GM23338 (cell line): ENCODE results near the gene UIMC1.

Source experiments
- CREB1 ChIP-seq: fragments of 250-450 bp; sonication (Bioruptor Pico); IDR thresholded peaks from 2 replicates; pipeline ENCODE4 v1.5.0; 2020; ENCODE audit warnings: low read depth, mild to moderate bottlenecking, moderate library complexity
- EZH2 ChIP-seq: fragments of 200-600 bp; sonication (generic); IDR thresholded peaks from one replicate; pipeline ENCODE4 v1.8.0; 2017; ENCODE audit warnings: antibody characterized with exemption, mild to moderate bottlenecking, low read depth; ENCODE audit not compliant: unreplicated experiment
- EZH2phosphoT487 ChIP-seq: fragments of 200-600 bp; sonication (generic); IDR thresholded peaks from one replicate; pipeline ENCODE4 v1.8.1; 2018; ENCODE audit warnings: antibody characterized with exemption; ENCODE audit not compliant: unreplicated experiment
- JUNB ChIP-seq: IDR thresholded peaks from one replicate; pipeline ENCODE4 v1.6.1; 2016; ENCODE audit warnings: antibody characterized with exemption; ENCODE audit not compliant: unreplicated experiment
- NANOG ChIP-seq: IDR thresholded peaks from 2 replicates; pipeline ENCODE4 v1.6.1; 2016; ENCODE audit warnings: antibody characterized with exemption, borderline replicate concordance
- POLR2AphosphoS5 ChIP-seq: IDR thresholded peaks from 2 replicates; pipeline ENCODE4 v1.6.1; 2016; ENCODE audit warnings: antibody characterized with exemption, low read depth
- STAT1 ChIP-seq: IDR thresholded peaks from one replicate; pipeline ENCODE4 v1.6.1; 2016; ENCODE audit warnings: antibody characterized with exemption; ENCODE audit not compliant: unreplicated experiment
- ZNF114 ChIP-seq: fragments of 250-450 bp; sonication (Bioruptor Pico); IDR thresholded peaks from 2 replicates; pipeline ENCODE4 v1.5.0; 2020; ENCODE audit warnings: mild to moderate bottlenecking, moderate library complexity
- ZNF331 ChIP-seq: fragments of 250-450 bp; sonication (Bioruptor Pico); IDR thresholded peaks from 2 replicates; pipeline ENCODE4 v1.5.0; 2020; ENCODE audit warnings: low read depth, mild to moderate bottlenecking, moderate library complexity
- TF ChIP-seq, protein P1 (sequence below): IDR thresholded peaks from one replicate; pipeline ENCODE4 v1.6.1; 2018; ENCODE audit warnings: antibody characterized with exemption; ENCODE audit not compliant: unreplicated experiment
- TF ChIP-seq, protein P2 (sequence below), 2 experiments: fragments of 200-600 bp in 1 of 2; sonication (generic) in 1 of 2; conservative IDR thresholded peaks; 2 replicates each; pipeline versions ENCODE4 v1.5.1 to v1.6.1; 2016 to 2017; ENCODE audit warnings: antibody characterized with exemption in 2 of 2, low read depth in 2 of 2, mild to moderate bottlenecking in 2 of 2, moderate library complexity in 1 of 2
- TF ChIP-seq, protein P3 (sequence below): fragments of 250-450 bp; sonication (Bioruptor Pico); IDR thresholded peaks from 2 replicates; pipeline ENCODE4 v1.5.0; 2020; ENCODE audit warnings: mild to moderate bottlenecking, moderate library complexity
- TF ChIP-seq, protein P4 (sequence below): IDR thresholded peaks from 2 replicates; pipeline ENCODE4 v1.6.1; 2016; ENCODE audit warnings: antibody characterized with exemption

- TF ChIP-seq, protein P1, sequence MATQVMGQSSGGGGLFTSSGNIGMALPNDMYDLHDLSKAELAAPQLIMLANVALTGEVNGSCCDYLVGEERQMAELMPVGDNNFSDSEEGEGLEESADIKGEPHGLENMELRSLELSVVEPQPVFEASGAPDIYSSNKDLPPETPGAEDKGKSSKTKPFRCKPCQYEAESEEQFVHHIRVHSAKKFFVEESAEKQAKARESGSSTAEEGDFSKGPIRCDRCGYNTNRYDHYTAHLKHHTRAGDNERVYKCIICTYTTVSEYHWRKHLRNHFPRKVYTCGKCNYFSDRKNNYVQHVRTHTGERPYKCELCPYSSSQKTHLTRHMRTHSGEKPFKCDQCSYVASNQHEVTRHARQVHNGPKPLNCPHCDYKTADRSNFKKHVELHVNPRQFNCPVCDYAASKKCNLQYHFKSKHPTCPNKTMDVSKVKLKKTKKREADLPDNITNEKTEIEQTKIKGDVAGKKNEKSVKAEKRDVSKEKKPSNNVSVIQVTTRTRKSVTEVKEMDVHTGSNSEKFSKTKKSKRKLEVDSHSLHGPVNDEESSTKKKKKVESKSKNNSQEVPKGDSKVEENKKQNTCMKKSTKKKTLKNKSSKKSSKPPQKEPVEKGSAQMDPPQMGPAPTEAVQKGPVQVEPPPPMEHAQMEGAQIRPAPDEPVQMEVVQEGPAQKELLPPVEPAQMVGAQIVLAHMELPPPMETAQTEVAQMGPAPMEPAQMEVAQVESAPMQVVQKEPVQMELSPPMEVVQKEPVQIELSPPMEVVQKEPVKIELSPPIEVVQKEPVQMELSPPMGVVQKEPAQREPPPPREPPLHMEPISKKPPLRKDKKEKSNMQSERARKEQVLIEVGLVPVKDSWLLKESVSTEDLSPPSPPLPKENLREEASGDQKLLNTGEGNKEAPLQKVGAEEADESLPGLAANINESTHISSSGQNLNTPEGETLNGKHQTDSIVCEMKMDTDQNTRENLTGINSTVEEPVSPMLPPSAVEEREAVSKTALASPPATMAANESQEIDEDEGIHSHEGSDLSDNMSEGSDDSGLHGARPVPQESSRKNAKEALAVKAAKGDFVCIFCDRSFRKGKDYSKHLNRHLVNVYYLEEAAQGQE = no peak
- TF ChIP-seq, protein P2, sequence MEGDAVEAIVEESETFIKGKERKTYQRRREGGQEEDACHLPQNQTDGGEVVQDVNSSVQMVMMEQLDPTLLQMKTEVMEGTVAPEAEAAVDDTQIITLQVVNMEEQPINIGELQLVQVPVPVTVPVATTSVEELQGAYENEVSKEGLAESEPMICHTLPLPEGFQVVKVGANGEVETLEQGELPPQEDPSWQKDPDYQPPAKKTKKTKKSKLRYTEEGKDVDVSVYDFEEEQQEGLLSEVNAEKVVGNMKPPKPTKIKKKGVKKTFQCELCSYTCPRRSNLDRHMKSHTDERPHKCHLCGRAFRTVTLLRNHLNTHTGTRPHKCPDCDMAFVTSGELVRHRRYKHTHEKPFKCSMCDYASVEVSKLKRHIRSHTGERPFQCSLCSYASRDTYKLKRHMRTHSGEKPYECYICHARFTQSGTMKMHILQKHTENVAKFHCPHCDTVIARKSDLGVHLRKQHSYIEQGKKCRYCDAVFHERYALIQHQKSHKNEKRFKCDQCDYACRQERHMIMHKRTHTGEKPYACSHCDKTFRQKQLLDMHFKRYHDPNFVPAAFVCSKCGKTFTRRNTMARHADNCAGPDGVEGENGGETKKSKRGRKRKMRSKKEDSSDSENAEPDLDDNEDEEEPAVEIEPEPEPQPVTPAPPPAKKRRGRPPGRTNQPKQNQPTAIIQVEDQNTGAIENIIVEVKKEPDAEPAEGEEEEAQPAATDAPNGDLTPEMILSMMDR (conservative IDR thresholded peaks at IDR 0.05; ENCODE audit: low read depth in 2 of 2) = no peak
- TF ChIP-seq POLR2AphosphoS5 (no peak), STAT1 (no peak), EZH2phosphoT487 (no peak), EZH2 (no peak), JUNB (no peak), ZNF114 (CRISPR knock-in tag) (no peak), NANOG (no peak), CREB1 (CRISPR knock-in tag) (no peak), ZNF331 (no peak)
- TF ChIP-seq, protein P3, sequence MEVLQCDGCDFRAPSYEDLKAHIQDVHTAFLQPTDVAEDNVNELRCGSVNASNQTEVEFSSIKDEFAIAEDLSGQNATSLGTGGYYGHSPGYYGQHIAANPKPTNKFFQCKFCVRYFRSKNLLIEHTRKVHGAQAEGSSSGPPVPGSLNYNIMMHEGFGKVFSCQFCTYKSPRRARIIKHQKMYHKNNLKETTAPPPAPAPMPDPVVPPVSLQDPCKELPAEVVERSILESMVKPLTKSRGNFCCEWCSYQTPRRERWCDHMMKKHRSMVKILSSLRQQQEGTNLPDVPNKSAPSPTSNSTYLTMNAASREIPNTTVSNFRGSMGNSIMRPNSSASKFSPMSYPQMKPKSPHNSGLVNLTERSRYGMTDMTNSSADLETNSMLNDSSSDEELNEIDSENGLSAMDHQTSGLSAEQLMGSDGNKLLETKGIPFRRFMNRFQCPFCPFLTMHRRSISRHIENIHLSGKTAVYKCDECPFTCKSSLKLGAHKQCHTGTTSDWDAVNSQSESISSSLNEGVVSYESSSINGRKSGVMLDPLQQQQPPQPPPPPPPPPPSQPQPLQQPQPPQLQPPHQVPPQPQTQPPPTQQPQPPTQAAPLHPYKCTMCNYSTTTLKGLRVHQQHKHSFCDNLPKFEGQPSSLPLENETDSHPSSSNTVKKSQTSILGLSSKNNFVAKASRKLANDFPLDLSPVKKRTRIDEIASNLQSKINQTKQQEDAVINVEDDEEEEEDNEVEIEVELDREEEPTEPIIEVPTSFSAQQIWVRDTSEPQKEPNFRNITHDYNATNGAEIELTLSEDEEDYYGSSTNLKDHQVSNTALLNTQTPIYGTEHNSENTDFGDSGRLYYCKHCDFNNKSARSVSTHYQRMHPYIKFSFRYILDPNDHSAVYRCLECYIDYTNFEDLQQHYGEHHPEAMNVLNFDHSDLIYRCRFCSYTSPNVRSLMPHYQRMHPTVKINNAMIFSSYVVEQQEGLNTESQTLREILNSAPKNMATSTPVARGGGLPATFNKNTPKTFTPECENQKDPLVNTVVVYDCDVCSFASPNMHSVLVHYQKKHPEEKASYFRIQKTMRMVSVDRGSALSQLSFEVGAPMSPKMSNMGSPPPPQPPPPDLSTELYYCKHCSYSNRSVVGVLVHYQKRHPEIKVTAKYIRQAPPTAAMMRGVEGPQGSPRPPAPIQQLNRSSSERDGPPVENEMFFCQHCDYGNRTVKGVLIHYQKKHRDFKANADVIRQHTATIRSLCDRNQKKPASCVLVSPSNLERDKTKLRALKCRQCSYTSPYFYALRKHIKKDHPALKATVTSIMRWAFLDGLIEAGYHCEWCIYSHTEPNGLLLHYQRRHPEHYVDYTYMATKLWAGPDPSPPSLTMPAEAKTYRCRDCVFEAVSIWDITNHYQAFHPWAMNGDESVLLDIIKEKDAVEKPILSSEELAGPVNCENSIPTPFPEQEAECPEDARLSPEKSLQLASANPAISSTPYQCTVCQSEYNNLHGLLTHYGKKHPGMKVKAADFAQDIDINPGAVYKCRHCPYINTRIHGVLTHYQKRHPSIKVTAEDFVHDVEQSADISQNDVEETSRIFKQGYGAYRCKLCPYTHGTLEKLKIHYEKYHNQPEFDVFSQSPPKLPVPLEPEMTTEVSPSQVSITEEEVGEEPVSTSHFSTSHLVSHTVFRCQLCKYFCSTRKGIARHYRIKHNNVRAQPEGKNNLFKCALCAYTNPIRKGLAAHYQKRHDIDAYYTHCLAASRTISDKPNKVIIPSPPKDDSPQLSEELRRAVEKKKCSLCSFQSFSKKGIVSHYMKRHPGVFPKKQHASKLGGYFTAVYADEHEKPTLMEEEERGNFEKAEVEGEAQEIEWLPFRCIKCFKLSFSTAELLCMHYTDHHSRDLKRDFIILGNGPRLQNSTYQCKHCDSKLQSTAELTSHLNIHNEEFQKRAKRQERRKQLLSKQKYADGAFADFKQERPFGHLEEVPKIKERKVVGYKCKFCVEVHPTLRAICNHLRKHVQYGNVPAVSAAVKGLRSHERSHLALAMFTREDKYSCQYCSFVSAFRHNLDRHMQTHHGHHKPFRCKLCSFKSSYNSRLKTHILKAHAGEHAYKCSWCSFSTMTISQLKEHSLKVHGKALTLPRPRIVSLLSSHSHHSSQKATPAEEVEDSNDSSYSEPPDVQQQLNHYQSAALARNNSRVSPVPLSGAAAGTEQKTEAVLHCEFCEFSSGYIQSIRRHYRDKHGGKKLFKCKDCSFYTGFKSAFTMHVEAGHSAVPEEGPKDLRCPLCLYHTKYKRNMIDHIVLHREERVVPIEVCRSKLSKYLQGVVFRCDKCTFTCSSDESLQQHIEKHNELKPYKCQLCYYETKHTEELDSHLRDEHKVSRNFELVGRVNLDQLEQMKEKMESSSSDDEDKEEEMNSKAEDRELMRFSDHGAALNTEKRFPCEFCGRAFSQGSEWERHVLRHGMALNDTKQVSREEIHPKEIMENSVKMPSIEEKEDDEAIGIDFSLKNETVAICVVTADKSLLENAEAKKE (CRISPR knock-in tag) = no peak
- TF ChIP-seq, protein P4, sequence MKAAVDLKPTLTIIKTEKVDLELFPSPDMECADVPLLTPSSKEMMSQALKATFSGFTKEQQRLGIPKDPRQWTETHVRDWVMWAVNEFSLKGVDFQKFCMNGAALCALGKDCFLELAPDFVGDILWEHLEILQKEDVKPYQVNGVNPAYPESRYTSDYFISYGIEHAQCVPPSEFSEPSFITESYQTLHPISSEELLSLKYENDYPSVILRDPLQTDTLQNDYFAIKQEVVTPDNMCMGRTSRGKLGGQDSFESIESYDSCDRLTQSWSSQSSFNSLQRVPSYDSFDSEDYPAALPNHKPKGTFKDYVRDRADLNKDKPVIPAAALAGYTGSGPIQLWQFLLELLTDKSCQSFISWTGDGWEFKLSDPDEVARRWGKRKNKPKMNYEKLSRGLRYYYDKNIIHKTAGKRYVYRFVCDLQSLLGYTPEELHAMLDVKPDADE = no peak
Observed at GRCh38 chr5:177045631-177046030, 39.1 kb upstream of the UIMC1 start.
